Measurements from ENCODE around the gene ATP6V1A.

DNA sequence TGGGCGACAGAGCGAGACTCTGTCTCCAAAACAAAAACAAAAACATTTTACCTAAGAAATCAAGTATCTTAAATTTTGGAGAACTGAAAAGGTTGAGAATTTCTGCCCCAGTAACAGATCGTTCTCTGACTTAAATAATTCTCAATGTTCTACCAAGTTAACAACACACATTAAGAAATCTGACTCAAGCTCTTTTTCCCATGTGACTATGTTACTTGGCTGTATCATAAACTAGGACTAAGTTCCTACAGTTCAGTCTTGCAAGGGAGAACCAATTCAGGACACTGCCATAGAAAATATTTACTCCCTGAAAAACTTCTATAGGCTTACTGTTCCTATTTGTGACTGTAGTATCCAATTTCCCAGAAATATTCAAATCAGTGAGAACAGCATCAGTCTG is 29.5 kb upstream of the ATP6V1A start:
- TF ChIP-seq, protein P1, sequence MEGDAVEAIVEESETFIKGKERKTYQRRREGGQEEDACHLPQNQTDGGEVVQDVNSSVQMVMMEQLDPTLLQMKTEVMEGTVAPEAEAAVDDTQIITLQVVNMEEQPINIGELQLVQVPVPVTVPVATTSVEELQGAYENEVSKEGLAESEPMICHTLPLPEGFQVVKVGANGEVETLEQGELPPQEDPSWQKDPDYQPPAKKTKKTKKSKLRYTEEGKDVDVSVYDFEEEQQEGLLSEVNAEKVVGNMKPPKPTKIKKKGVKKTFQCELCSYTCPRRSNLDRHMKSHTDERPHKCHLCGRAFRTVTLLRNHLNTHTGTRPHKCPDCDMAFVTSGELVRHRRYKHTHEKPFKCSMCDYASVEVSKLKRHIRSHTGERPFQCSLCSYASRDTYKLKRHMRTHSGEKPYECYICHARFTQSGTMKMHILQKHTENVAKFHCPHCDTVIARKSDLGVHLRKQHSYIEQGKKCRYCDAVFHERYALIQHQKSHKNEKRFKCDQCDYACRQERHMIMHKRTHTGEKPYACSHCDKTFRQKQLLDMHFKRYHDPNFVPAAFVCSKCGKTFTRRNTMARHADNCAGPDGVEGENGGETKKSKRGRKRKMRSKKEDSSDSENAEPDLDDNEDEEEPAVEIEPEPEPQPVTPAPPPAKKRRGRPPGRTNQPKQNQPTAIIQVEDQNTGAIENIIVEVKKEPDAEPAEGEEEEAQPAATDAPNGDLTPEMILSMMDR (IDR thresholded peaks at IDR 0.05; ENCODE audit: insufficient read depth, low read depth, low read length), result no peak
- no peak for TF ChIP-seq EZH2 (IDR thresholded peaks at IDR 0.05; ENCODE audit: insufficient read depth, low read length)

Measured in astrocyte (in vitro differentiated cells and primary cell).